Liver (tissue), 3 donors: ENCODE results near the gene LAGE3.

Source experiments
- EGR1 ChIP-seq, 2 donors: IDR thresholded peaks; 2 replicates each; pipeline ENCODE4 v1.6.1; 2016 to 2018; ENCODE audit warnings: antibody characterized with exemption in 2 of 2, low read depth in 2 of 2
- FOXA1 ChIP-seq: IDR thresholded peaks from 2 replicates; pipeline ENCODE4 v1.6.1; 2016; ENCODE audit warnings: antibody characterized with exemption
- GABPA ChIP-seq, 2 donors: IDR thresholded peaks in 1 of 2; conservative IDR thresholded peaks in 1 of 2; 2 replicates each; pipeline ENCODE4 v1.6.1; 2016; ENCODE audit warnings: antibody characterized with exemption in 2 of 2, mild to moderate bottlenecking in 1 of 2, moderate library complexity in 1 of 2
- JUND ChIP-seq, 2 donors: IDR thresholded peaks; 2 replicates each; pipeline ENCODE4 v1.6.1; 2016; ENCODE audit warnings: antibody characterized with exemption in 2 of 2
- RAD21 ChIP-seq, 2 donors: IDR thresholded peaks; 2 replicates each; pipeline ENCODE4 v1.6.1; 2016; ENCODE audit warnings: antibody characterized with exemption in 2 of 2, mild to moderate bottlenecking in 2 of 2
- RXRA ChIP-seq, 2 donors: IDR thresholded peaks; 2 replicates each; pipeline ENCODE4 v1.6.1; 2017 to 2018; ENCODE audit warnings: antibody characterized with exemption in 2 of 2, mild to moderate bottlenecking in 1 of 2
- SP1 ChIP-seq: IDR thresholded peaks from 2 replicates; pipeline ENCODE4 v1.6.1; 2018; ENCODE audit warnings: antibody characterized with exemption, mild to moderate bottlenecking
- TAF1 ChIP-seq: conservative IDR thresholded peaks from 2 replicates; pipeline ENCODE4 v1.6.1; 2016; ENCODE audit warnings: antibody characterized with exemption, mild to moderate bottlenecking
- YY1 ChIP-seq: IDR thresholded peaks from 2 replicates; pipeline ENCODE4 v1.6.1; 2016; ENCODE audit warnings: antibody characterized with exemption, mild to moderate bottlenecking
- TF ChIP-seq, protein P1 (sequence below): fragments of 150-350 bp; IDR thresholded peaks from 2 replicates; pipeline ENCODE4 v1.5.1; 2017; ENCODE audit warnings: improper control_type of control experiment, low read depth, low read length; ENCODE audit not compliant: missing input control
- TF ChIP-seq, protein P2 (sequence below): IDR thresholded peaks from 2 replicates; pipeline ENCODE4 v1.6.1; 2016; ENCODE audit warnings: antibody characterized with exemption
- TF ChIP-seq, protein P3 (sequence below): IDR thresholded peaks from 2 replicates; pipeline ENCODE4 v1.6.1; 2016; ENCODE audit warnings: antibody characterized with exemption
- TF ChIP-seq, protein P4 (sequence below): IDR thresholded peaks from 2 replicates; pipeline ENCODE4 v1.6.1; 2016; ENCODE audit warnings: antibody characterized with exemption
- TF ChIP-seq, protein P5 (sequence below): IDR thresholded peaks from 2 replicates; pipeline ENCODE4 v1.6.1; 2016; ENCODE audit warnings: antibody characterized with exemption, mild to moderate bottlenecking
- donor health status: healthy.
- donor health status: healthy.

DNA sequence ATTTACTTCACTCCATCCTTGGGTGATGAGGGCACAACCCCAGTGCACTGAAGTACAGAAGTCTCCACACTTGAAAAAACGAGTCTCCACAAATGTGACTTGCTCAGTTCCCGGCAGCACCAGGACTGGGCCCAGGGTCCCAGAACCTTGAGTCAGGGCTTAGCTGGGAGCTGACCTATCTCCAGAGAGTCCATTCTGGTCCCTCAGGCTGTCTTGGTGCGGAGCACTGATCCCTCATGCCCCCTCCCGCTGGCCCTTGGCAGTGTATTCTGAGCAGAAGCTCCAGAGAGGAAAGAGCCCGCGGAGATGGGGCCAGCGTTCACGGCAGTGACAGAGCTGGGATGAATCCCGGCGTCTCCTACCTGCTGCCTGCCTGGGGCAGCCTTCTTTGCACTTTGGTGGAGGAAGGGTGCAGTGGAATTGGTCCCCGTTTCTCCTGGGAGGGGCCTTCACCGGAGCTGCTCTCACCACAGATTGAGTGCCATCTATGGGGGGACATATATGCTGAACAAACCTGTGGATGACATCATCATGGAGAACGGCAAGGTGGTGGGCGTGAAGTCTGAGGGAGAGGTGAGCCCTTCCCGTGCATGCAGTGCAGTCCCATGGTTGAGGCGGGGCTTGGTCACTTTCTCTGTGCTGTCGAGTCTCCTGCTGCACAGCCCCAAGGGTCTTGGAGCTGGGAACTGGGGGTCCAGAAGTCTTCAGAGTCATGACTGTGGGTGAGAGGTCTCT, 38.3 kb downstream of the LAGE3 start:
- TF ChIP-seq, protein P1, sequence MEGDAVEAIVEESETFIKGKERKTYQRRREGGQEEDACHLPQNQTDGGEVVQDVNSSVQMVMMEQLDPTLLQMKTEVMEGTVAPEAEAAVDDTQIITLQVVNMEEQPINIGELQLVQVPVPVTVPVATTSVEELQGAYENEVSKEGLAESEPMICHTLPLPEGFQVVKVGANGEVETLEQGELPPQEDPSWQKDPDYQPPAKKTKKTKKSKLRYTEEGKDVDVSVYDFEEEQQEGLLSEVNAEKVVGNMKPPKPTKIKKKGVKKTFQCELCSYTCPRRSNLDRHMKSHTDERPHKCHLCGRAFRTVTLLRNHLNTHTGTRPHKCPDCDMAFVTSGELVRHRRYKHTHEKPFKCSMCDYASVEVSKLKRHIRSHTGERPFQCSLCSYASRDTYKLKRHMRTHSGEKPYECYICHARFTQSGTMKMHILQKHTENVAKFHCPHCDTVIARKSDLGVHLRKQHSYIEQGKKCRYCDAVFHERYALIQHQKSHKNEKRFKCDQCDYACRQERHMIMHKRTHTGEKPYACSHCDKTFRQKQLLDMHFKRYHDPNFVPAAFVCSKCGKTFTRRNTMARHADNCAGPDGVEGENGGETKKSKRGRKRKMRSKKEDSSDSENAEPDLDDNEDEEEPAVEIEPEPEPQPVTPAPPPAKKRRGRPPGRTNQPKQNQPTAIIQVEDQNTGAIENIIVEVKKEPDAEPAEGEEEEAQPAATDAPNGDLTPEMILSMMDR: no peak
- TF ChIP-seq YY1 (no peak), TAF1 (no peak), RXRA (IDR thresholded peaks at IDR 0.05) (no peak), GABPA (IDR thresholded peaks at IDR 0.05 in 1 of 2, conservative IDR thresholded peaks at IDR 0.05 in 1 of 2) (no peak), JUND (IDR thresholded peaks at IDR 0.05) (no peak), RAD21 (IDR thresholded peaks at IDR 0.05) (no peak), SP1 (no peak), EGR1 (IDR thresholded peaks at IDR 0.05; ENCODE audit: low read depth in 2 of 2) (no peak), FOXA1 (no peak)
- TF ChIP-seq, protein P2, sequence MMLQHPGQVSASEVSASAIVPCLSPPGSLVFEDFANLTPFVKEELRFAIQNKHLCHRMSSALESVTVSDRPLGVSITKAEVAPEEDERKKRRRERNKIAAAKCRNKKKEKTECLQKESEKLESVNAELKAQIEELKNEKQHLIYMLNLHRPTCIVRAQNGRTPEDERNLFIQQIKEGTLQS: no peak
- TF ChIP-seq, protein P3, sequence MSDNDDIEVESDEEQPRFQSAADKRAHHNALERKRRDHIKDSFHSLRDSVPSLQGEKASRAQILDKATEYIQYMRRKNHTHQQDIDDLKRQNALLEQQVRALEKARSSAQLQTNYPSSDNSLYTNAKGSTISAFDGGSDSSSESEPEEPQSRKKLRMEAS: no peak
- TF ChIP-seq, protein P4, sequence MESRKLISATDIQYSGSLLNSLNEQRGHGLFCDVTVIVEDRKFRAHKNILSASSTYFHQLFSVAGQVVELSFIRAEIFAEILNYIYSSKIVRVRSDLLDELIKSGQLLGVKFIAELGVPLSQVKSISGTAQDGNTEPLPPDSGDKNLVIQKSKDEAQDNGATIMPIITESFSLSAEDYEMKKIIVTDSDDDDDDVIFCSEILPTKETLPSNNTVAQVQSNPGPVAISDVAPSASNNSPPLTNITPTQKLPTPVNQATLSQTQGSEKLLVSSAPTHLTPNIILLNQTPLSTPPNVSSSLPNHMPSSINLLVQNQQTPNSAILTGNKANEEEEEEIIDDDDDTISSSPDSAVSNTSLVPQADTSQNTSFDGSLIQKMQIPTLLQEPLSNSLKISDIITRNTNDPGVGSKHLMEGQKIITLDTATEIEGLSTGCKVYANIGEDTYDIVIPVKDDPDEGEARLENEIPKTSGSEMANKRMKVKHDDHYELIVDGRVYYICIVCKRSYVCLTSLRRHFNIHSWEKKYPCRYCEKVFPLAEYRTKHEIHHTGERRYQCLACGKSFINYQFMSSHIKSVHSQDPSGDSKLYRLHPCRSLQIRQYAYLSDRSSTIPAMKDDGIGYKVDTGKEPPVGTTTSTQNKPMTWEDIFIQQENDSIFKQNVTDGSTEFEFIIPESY: no peak
- TF ChIP-seq, protein P5, sequence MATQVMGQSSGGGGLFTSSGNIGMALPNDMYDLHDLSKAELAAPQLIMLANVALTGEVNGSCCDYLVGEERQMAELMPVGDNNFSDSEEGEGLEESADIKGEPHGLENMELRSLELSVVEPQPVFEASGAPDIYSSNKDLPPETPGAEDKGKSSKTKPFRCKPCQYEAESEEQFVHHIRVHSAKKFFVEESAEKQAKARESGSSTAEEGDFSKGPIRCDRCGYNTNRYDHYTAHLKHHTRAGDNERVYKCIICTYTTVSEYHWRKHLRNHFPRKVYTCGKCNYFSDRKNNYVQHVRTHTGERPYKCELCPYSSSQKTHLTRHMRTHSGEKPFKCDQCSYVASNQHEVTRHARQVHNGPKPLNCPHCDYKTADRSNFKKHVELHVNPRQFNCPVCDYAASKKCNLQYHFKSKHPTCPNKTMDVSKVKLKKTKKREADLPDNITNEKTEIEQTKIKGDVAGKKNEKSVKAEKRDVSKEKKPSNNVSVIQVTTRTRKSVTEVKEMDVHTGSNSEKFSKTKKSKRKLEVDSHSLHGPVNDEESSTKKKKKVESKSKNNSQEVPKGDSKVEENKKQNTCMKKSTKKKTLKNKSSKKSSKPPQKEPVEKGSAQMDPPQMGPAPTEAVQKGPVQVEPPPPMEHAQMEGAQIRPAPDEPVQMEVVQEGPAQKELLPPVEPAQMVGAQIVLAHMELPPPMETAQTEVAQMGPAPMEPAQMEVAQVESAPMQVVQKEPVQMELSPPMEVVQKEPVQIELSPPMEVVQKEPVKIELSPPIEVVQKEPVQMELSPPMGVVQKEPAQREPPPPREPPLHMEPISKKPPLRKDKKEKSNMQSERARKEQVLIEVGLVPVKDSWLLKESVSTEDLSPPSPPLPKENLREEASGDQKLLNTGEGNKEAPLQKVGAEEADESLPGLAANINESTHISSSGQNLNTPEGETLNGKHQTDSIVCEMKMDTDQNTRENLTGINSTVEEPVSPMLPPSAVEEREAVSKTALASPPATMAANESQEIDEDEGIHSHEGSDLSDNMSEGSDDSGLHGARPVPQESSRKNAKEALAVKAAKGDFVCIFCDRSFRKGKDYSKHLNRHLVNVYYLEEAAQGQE: no peak
